GM12891 (cell line): ENCODE results near the gene POLR3F.

Experiments used
- PAX5 ChIP-seq: IDR thresholded peaks from 2 replicates; pipeline ENCODE4 v1.6.1; 2011; ENCODE audit warnings: low read length, moderate library complexity, mild to moderate bottlenecking; ENCODE audit not compliant: insufficient read depth, severe bottlenecking
- POLR2A ChIP-seq: IDR thresholded peaks from 2 replicates; pipeline ENCODE4 v1.6.1; 2011; ENCODE audit warnings: low read depth, low read length, control low read depth
- POLR2AphosphoS5 ChIP-seq: IDR thresholded peaks from 2 replicates; pipeline ENCODE4 v1.6.1; 2011; ENCODE audit warnings: low read depth, low read length, control low read depth
- POU2F2 ChIP-seq: IDR thresholded peaks from 2 replicates; pipeline ENCODE4 v1.6.1; 2011; ENCODE audit warnings: low read depth, mild to moderate bottlenecking, control low read depth, low read length, moderate library complexity
- SPI1 ChIP-seq: IDR thresholded peaks from 2 replicates; pipeline ENCODE4 v1.6.1; 2011; ENCODE audit warnings: low read depth, low read length, control low read depth
- TAF1 ChIP-seq: IDR thresholded peaks from 2 replicates; pipeline ENCODE4 v1.6.1; 2011; ENCODE audit warnings: low read depth, low read length, control low read depth

DNA sequence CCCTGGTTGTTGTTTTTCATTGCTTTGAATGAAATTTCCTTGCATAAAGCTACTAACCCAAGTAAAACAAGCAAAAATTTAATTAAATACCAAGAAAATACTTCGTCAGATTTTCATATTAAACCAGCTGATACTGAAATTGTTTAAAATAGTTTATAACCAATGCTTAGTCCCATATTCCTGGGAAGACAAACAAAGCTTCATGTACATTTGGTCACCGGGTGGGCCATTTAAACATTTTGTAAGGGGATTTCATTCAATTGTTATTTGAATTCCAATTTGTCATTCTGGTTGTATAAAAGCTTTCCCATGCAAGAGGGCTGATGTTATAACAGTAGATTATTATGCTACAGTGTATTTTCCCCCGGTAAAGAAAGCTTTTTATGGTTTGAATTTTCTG, 30.4 kb downstream of the POLR3F start:
- TF ChIP-seq POLR2AphosphoS5 (no peak), POLR2A (no peak), TAF1 (no peak), SPI1 (no peak), POU2F2 (no peak), PAX5 (no peak)
